SU-DHL-6 (cell line): ENCODE measurements around the gene PTPN1.

Experiments used
- CTCF ChIP-seq: fragments of 200-600 bp; sonication (generic); IDR thresholded peaks from one replicate; pipeline ENCODE4 v1.5.1; 2017; ENCODE audit warnings: antibody characterized with exemption, mild to moderate bottlenecking, low read length, moderate library complexity; ENCODE audit not compliant: insufficient read depth, poor library complexity, severe bottlenecking
- EZH2phosphoT487 ChIP-seq: fragments of 200-600 bp; sonication (generic), shearing (Covaris generic); conservative IDR thresholded peaks from 2 replicates; pipeline ENCODE4 v1.6.1; 2018; ENCODE audit warnings: mild to moderate bottlenecking, antibody characterized with exemption, low read length, moderate library complexity, mixed read lengths

GRCh38 chr20:50585678-50586077, 75.5 kb downstream of the PTPN1 start:
- TF ChIP-seq EZH2phosphoT487: no peak
- TF ChIP-seq CTCF: no peak
